Measurements from ENCODE around the gene WAC. TPM values are rescaled to one million over a fixed set of nuclear protein-coding genes. Genes with fewer than 3 reads are reported as not detected.
A peak's percentile ranks its signal among the peaks of the same experiment; 100 is the strongest.

Gene WAC
- total RNA-seq, 1 donor from 2014 or later: 107 TPM

- no peak for DNase-seq (ENCODE audit: low spot score)
These were observed 27.7 kb downstream of the WAC start for GRCh38 chr10:28560617-28561016.

GRCh38 chr10:28561531-28561930, 28.6 kb downstream of the WAC start:
- DNase-seq (ENCODE audit: low spot score): no peak

GRCh38 chr10:28564905-28565304, 32.0 kb downstream of the WAC start:
- DNase-seq (ENCODE audit: low spot score): no peak

- no peak for DNase-seq (ENCODE audit: low spot score)
These were observed 33.6 kb downstream of the WAC start for GRCh38 chr10:28566458-28567015.

- DNase-seq (ENCODE audit: low spot score): no peak
These were observed 36.7 kb downstream of the WAC start for GRCh38 chr10:28569506-28570159.

GRCh38 chr10:28570598-28570997, 37.7 kb downstream of the WAC start:
- no peak for DNase-seq (ENCODE audit: low spot score)

GRCh38 chr10:28571265-28571664, 38.3 kb downstream of the WAC start:
- no peak for DNase-seq (ENCODE audit: low spot score)

GRCh38 chr10:28574214-28574613, 41.3 kb downstream of the WAC start:
- DNase-seq (ENCODE audit: low spot score): peak; percentile 55

- DNase-seq (ENCODE audit: low spot score): no peak
These were observed 42.9 kb downstream of the WAC start for GRCh38 chr10:28575852-28576251.

GRCh38 chr10:28577506-28577905, 44.6 kb downstream of the WAC start:
- DNase-seq (ENCODE audit: low spot score): no peak

GRCh38 chr10:28578454-28578853, 45.5 kb downstream of the WAC start:
- no peak for DNase-seq (ENCODE audit: low spot score)

- DNase-seq (ENCODE audit: low spot score): no peak
These were observed 47.9 kb downstream of the WAC start for GRCh38 chr10:28580825-28581224.

GRCh38 chr10:28581916-28582315, 49.0 kb downstream of the WAC start:
- no peak for DNase-seq (ENCODE audit: low spot score)

- no peak for DNase-seq (ENCODE audit: low spot score)
These were observed 52.2 kb downstream of the WAC start for GRCh38 chr10:28585076-28585475.

GRCh38 chr10:28586176-28586575, 53.3 kb downstream of the WAC start:
- no peak for DNase-seq (ENCODE audit: low spot score)

- no peak for DNase-seq (ENCODE audit: low spot score)
These were observed 54.5 kb downstream of the WAC start for GRCh38 chr10:28587270-28587969.

GRCh38 chr10:28587970-28588290, 55.0 kb downstream of the WAC start:
- DNase-seq (ENCODE audit: low spot score): no peak

GRCh38 chr10:28592953-28593352, 60.0 kb downstream of the WAC start:
- DNase-seq (ENCODE audit: low spot score): no peak

GRCh38 chr10:28593811-28594210, 60.9 kb downstream of the WAC start:
- no peak for DNase-seq (ENCODE audit: low spot score)

- DNase-seq (ENCODE audit: low spot score): no peak
These were observed 61.5 kb downstream of the WAC start for GRCh38 chr10:28594406-28594805.

- no peak for DNase-seq (ENCODE audit: low spot score)
These were observed 62.7 kb downstream of the WAC start for GRCh38 chr10:28595613-28596012.

GRCh38 chr10:28600056-28600455, 67.1 kb downstream of the WAC start:
- DNase-seq (ENCODE audit: low spot score): no peak

GRCh38 chr10:28601012-28601411, 68.1 kb downstream of the WAC start:
- DNase-seq (ENCODE audit: low spot score): no peak

Data from mesenteric fat pad (tissue), 1 donor.